Measurements from ENCODE around the gene ADAMTS12.

- TF ChIP-seq, protein P1, sequence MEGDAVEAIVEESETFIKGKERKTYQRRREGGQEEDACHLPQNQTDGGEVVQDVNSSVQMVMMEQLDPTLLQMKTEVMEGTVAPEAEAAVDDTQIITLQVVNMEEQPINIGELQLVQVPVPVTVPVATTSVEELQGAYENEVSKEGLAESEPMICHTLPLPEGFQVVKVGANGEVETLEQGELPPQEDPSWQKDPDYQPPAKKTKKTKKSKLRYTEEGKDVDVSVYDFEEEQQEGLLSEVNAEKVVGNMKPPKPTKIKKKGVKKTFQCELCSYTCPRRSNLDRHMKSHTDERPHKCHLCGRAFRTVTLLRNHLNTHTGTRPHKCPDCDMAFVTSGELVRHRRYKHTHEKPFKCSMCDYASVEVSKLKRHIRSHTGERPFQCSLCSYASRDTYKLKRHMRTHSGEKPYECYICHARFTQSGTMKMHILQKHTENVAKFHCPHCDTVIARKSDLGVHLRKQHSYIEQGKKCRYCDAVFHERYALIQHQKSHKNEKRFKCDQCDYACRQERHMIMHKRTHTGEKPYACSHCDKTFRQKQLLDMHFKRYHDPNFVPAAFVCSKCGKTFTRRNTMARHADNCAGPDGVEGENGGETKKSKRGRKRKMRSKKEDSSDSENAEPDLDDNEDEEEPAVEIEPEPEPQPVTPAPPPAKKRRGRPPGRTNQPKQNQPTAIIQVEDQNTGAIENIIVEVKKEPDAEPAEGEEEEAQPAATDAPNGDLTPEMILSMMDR (IDR thresholded peaks at IDR 0.05): no peak
- no peak for TF ChIP-seq POLR2A (IDR thresholded peaks at IDR 0.05)
- TF ChIP-seq POLR2AphosphoS5 (IDR thresholded peaks at IDR 0.05): no peak
- TF ChIP-seq EP300 (IDR thresholded peaks at IDR 0.05; ENCODE audit: low read depth): no peak
Observed at GRCh38 chr5:33513462-33514185, 378.2 kb downstream of the ADAMTS12 start.

Measured in transverse colon (tissue), 4 donors.